HG02763 (cell line): ENCODE measurements around the gene SNX20.

Experiments
- ATAC-seq: cut with Tn5 transposase; IDR thresholded peaks from one replicate; pipeline ENCODE4 v1.9.1; 2021; ENCODE audit warnings: mild to moderate bottlenecking, moderate library complexity; ENCODE audit not compliant: unreplicated experiment

Gene SNX20

DNA sequence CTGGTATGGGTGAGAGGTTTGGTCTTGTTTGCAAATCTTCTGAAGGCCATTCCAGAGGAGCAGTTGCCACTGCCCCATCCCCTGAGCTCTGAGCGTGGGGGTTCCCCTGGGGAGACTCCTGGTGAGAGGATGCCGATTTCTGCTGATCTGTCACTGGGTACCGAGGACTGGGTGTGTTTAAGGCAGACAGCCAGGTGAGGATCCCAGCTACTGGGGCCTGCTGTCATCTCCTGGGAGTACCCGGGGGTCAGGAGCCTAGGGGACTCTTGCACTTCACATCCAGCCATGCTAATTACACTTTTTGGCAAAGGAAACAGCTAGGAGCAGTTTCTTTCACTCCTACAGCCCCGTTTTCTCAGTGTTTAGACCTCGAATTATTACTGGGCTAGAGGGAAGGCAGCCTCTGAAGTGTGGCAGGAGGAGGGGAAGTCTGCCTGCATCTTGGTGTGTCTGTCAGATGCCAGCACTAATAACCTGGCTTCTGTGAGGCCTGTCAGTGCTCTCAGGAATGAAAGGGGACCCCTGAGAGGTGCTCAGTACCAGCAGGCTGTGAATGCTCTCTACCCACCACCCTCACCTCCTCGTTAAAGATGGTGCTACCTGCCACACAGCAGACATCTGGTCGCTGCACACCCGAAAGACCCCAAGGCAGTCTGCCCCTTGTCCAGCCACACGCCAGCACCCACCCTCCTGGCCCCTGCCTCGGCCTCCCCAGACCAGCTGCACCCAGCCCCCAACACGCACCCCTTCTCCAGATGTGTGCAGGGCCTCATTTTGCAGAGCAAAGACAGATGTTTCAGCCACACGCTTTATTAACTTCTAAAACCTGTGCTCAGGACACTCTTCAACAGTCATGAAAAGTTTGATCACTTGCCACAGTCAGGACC is 43.2 kb downstream of the SNX20 start:
- ATAC-seq = no peak

DNA sequence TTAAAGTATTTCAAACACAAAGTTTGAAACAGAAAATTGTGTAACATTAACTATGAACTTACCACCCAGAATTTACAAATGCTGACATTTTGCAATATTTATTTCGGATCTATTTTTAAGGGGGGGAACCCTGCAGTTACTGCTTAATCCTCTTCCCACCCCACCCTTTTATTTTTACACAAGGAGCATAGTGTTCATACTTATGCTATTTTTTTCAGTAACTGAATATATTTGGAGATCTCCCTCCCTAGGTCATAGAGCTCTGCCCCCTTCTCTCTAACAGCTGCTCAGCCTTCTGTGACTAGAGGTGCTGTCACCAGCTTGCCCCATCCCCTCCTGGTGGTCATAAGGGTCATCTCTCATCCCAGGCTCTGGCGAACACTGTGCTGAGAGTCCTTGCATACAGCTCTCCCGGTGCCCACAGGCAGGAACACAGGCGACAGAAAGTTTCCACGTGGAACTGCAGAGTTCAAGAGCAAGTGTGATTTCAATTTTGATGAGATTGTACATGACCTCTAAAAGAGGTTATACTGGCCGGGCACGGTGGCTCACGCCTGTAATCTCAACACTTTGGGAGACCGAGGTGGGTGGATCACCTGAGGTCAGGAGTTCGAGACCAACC is 44.2 kb downstream of the SNX20 start:
- ATAC-seq = no peak

- ATAC-seq = no peak
These were observed 45.4 kb downstream of the SNX20 start for GRCh38 chr16:50635505-50636392.

GRCh38 chr16:50634947-50635346 is 46.2 kb downstream of the SNX20 start:
- ATAC-seq = no peak

GRCh38 chr16:50634090-50634489 is 47.0 kb downstream of the SNX20 start:
- ATAC-seq = no peak

DNA sequence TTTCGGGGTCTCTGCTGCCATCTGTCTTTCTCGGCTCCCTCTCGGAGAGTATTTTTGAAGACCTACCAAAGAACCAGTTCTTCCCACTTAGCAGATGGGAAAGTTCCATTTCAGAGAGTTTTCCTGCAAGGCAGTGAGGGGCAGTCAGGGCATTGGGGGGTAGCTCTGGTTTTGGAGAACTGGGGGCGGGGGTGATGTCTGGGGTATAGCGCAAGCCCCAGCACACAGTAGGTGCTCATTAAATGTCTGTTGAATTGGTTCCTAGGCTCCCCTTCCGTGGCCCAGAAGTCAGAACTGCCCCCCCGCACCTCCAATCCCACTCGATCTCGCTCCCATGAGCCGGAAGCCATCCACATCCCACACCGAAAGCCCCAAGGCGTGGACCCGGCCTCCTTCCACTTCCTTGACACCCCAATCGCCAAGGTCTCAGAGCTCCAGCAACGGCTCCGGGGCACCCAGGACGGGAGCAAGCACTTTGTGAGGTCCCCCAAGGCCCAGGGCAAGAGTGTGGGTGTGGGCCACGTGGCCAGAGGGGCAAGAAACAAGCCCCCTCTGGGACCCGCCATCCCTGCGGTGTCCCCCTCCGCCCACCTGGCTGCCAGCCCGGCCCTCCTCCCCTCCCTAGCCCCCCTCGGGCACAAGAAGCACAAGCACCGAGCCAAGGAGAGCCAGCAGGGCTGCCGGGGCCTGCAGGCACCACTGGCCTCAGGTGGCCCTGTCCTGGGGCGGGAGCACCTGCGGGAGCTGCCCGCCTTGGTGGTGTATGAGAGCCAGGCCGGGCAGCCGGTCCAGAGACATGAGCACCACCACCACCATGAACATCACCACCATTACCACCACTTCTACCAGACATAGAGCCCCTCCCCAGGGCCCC is 47.9 kb downstream of the SNX20 start:
- ATAC-seq = no peak

GRCh38 chr16:50631985-50632576 is 49.0 kb downstream of the SNX20 start:
- no peak for ATAC-seq

DNA sequence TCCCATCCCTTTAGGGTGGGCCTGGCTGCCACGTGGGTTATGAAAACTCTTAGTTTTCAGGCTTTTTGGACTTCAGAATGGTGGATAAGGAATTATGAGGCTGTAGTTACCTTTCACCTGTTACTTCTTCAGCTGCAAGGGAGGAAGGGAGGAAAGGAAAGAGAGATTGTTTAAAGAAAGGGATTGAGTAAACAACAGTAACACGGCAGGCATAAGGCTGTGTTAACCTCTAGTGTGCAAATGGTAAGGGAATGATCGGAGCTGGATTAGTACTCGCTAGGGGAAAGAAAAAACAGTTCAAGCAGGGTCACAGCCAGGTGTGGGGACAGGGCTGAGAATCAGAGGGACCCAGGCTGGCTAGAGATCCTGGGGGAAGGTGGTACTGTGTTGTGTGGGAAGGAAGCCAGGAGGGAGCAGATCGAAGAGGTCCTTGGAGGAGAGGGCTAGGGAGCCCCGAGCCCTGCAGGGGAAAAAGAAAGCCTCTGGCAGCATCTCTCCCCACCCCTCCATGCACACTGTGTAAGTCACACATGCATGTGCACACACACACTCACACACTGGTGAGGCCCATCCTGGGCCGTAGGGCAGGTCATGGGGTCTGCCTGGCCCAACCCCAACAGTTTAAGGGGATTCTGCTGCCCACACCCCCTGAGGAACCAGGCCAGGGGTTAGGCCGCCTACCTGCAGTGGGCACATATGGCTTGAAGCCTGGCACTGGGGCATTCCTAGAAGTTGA is 49.7 kb downstream of the SNX20 start:
- no peak for ATAC-seq

DNA sequence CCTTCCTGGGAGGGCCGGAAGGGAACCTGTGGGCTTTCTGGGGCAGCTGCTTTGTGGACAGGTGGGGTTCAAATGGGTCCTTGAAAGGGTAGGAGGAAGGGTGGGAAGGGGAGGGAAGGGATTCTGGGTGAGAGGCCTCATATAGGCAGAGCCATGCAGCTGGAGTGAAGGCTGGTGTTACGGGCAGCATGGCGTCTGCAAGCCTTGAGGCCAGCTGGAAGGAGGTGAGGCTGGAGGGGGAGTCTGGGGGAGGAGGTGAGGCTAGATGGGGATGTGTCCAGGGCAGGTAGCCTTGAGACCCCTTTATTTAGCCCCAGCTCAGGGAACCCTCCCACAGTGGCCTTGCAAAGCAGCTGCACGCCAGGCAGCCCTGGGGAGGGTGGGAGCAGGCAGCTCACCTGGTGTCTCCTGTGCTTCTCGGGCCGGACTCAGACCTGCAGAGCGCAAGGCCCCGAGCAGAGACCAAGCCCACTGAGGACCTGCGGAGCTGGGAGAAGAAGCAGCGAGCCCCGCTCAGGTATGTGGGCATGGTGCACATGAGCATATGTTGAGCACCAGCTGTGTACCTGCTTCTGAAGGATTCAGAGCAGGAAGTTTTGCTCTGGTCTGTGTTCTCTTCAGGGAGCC is 50.6 kb downstream of the SNX20 start:
- ATAC-seq = no peak

DNA sequence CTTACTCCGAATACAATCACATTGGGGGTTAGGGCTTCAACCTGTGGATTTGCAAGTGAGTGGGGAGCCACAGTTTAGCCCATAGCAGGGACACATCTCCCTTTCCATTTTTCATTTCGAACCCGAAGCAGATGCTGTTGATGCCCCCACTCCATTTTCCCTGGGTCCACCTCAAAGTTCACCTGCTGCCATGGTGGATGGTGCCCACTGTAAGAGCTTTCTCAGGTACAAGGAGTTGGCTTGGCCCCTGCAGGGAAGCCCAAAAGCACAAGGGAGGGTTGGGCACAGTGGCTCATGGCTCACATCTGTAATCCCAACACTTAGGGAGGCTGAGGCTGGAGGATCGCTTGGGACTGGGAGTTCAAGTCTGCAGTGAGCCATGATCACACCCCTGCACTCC is 51.8 kb downstream of the SNX20 start:
- ATAC-seq = no peak

DNA sequence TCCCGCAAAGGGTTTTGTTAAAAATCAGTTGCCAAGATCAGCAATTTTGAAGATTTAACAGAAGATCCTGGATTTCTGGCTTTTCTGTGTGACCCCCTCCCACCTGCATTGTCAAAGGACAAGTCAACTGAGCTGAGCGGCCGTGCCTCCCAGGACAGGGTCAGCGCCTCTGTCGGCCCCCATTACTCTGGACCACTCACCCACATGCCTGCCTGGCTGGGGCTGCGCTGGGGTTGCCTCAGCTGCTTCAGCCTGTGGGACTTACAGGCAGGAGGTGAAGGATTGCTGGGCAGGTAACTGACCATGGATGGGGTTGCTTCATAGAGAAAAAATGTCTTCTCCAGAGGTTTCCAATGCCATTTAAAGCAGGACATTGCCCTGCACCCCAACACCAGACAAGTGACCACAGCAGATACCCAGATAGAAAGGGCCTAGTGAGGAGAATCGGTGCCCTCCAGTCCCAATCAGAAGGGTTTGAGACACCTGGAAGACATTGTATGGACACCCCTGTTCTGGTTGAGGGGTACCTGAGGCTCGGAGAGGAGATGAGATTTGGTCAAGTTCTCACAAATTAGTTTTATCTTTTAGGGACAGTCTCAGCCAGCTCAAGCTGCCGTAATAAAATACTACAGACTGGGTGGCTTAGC is 52.8 kb downstream of the SNX20 start:
- no peak for ATAC-seq

- no peak for ATAC-seq
These were observed 53.7 kb downstream of the SNX20 start for GRCh38 chr16:50627419-50627818.

GRCh38 chr16:50626868-50627267 is 54.2 kb downstream of the SNX20 start:
- no peak for ATAC-seq

- no peak for ATAC-seq
These were observed 55.7 kb downstream of the SNX20 start for GRCh38 chr16:50625374-50625773.

GRCh38 chr16:50624449-50624970 is 56.6 kb downstream of the SNX20 start:
- no peak for ATAC-seq

- no peak for ATAC-seq
These were observed 58.3 kb downstream of the SNX20 start for GRCh38 chr16:50622643-50623369.

DNA sequence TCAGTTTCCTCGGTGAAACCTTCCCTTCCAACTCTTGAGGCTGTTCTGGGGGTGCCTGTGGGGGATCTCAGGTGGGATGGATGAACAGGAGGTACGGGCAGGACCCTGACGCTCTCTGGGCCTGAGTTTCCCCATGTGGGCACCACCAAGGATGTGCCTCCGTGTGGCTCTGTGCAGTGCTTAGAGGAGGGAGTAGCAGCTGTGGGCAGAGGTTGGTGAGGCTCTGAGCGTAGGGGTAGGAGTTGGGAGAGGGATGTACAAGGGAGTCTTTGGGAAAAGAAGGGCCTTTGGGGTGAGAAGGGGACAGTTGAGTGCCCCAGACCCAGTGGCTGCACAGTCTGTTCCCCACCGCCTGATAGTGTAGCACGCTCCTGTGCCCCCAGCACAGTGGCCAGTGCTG is 59.1 kb downstream of the SNX20 start:
- no peak for ATAC-seq
